Activated naive CD8-positive, alpha-beta T cell treated with anti-CD3 and anti-CD28 coated beads for 36 hours (primary cell): Measurements from ENCODE around the gene PPM1G. TPM values are rescaled to one million over a fixed set of nuclear protein-coding genes. Genes with fewer than 3 reads are reported as not detected.

Source experiments
- DNase-seq: peaks from one replicate; pipeline ENCODE4 v3.0.0; 2021
- H3K27ac Mint-ChIP-seq: one replicate; pipeline ENCODE4 v1.8.0; 2022; ENCODE audit warnings: mild to moderate bottlenecking, moderate library complexity, mixed read lengths
- H3K27me3 Mint-ChIP-seq: one replicate; pipeline ENCODE4 v1.8.0; 2022; ENCODE audit warnings: mild to moderate bottlenecking, mixed read lengths
- H3K36me3 Mint-ChIP-seq: one replicate; pipeline ENCODE4 v1.8.0; 2021; ENCODE audit warnings: mild to moderate bottlenecking, mixed read lengths
- H3K4me1 Mint-ChIP-seq: one replicate; pipeline ENCODE4 v1.8.0; 2021; ENCODE audit warnings: mixed read lengths
- H3K4me3 Mint-ChIP-seq: one replicate; pipeline ENCODE4 v1.8.0; 2022; ENCODE audit warnings: mild to moderate bottlenecking, moderate library complexity, mixed read lengths
- H3K9me3 Mint-ChIP-seq: one replicate; pipeline ENCODE4 v1.8.0; 2022; ENCODE audit warnings: mixed read lengths
- total RNA-seq, 2 experiments: library from RNA; stranded (reverse); gene quantifications; one replicate each; pipeline ENCODE4 v1.2.3, GENCODE V29; 2021

The PPM1G gene
- total RNA-seq, 2 experiments from 2014 or later = 172 to 176 TPM

DNA sequence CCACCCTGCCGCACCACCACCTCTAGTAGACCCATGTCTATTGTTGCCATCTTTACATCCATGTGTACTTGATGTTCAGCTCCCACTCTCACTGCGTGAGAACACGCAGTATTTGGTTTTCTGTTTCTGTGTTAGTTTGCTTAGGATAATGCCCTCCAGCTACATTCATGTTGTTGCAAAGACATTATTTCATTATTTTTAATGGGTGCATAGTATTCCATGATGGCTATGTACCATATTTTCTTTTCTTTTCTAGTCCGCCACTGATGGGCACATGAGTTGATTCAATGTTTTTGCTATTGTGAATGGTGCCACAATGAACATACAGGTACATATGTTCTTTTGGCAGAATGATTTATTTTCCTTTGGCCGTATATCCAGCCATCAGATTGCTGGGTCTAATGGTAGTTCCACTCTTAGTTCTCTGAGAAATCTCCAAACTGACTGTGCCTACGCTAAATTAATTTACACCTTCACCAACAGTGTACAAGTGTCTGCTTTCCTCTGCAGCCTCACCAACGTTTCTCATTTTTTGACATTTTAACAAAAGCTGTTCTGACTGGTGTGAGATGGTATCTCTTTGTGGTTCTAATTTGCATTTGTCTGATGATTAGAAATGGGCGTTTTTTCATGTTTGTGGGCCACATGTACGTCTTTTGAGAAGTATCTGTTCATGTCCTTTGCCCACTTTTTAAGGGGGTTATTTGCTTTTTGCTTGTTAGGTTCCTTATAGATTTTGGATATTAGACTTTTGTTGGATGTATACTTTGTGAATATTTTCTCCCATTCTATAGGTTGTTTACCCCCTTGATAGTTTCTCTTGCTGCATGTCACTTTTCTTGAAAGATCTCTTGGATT is 18.3 kb downstream of the PPM1G start:
- H3K4me3 Mint-ChIP-seq = no peak overlapping the region
- H3K27ac Mint-ChIP-seq = no peak overlapping the region
- peaks cover 22% of the 10 kb centered on the region for H3K36me3 Mint-ChIP-seq
- no peaks in the 10 kb centered on the region for H3K27me3 Mint-ChIP-seq
- H3K9me3 Mint-ChIP-seq = no peaks in the 10 kb centered on the region
- DNase-seq = no peak
- peaks cover 13% of the 10 kb centered on the region for H3K4me1 Mint-ChIP-seq

- peaks cover 42% of the 10 kb centered on the region for H3K36me3 Mint-ChIP-seq
- no peaks in the 10 kb centered on the region for H3K27me3 Mint-ChIP-seq
- H3K4me1 Mint-ChIP-seq = peaks cover 32% of the 10 kb centered on the region
- H3K9me3 Mint-ChIP-seq = no peaks in the 10 kb centered on the region
- H3K27ac Mint-ChIP-seq = peak overlapping the region; percentile 97
- peak overlapping the region; percentile 91 for H3K4me3 Mint-ChIP-seq
- no peak for DNase-seq
Measured at GRCh38 chr2:27381577-27382181, 27.7 kb downstream of the PPM1G start.

GRCh38 chr2:27380626-27381545 is 28.5 kb downstream of the PPM1G start, which contains the start of gene ZNF513:
Gene ZNF513, minus strand, starts transcription at chr2:27380734. Its CDS starts 208 bp downstream, at chr2:27380526.
- peak; percentile 89 for DNase-seq
- Mint-ChIP-seq H3K4me3 (peak within 1 kb of the TSS; percentile 91), H3K36me3 (peaks cover 42% of the 10 kb centered on the region), H3K9me3 (no peaks in the 10 kb centered on the region), H3K27me3 (no peaks in the 10 kb centered on the region), H3K4me1 (peaks cover 32% of the 10 kb centered on the region), H3K27ac (peak within 1 kb of the TSS; percentile 97)

GRCh38 chr2:27379836-27380625 is 29.4 kb downstream of the PPM1G start:
- Mint-ChIP-seq H3K9me3 (no peaks in the 10 kb centered on the region), H3K36me3 (peaks cover 35% of the 10 kb centered on the region), H3K4me1 (peaks cover 32% of the 10 kb centered on the region), H3K27ac (peak overlapping the region; percentile 94), H3K4me3 (peak overlapping the region; percentile 91), H3K27me3 (no peaks in the 10 kb centered on the region)
- no peak for DNase-seq

DNA sequence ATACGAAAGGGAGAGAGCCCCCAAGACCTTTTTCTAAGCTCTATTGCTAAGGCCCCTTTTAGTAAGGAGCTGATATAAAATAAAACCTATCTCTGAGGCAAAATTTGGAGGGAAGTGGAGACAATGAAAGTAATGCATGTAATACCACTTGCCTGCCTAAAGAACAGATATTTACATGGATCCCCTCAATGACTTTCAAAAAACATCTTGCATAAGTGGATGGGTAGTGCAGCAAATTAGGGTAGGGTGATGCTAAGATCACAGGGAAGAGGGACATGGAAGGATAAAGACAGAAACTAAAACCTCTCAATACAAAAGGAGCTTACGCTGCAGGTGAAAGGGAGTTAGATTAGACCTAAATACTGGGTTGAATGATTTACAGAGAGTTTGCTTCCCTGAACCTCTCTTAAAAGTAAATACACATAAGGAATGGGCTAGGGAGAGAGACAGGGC is 30.0 kb downstream of the PPM1G start:
- H3K4me3 Mint-ChIP-seq = peak overlapping the region; percentile 91
- no peak for DNase-seq
- H3K27ac Mint-ChIP-seq = peak overlapping the region; percentile 94
- peaks cover 30% of the 10 kb centered on the region for H3K4me1 Mint-ChIP-seq
- H3K36me3 Mint-ChIP-seq = peaks cover 37% of the 10 kb centered on the region
- H3K9me3 Mint-ChIP-seq = no peaks in the 10 kb centered on the region
- H3K27me3 Mint-ChIP-seq = no peaks in the 10 kb centered on the region

DNA sequence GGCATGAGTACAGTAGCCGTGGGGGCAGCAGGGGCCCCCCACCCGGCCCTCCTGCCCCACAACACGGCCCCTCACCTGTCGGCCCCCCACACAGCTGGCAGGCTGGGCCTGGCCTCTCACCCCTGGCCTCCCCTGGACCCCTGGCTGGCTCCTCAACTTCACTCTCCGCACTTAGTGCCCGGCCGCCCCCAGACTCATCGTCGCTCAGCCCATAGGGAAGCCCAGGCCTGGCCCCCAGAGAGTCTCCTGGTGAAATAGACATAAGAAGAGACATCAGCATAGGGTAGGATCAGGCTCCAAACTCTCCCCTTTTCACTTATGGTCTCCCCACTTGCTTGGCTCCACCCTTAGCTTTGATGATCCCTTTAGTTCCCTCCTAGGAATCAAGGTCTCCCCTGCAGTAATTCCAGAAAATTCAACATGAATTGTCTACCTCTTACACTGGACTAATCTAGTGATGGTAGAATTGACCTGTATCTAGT is 30.5 kb downstream of the PPM1G start:
- Mint-ChIP-seq H3K4me3 (peak overlapping the region; percentile 91), H3K36me3 (peaks cover 36% of the 10 kb centered on the region), H3K27me3 (no peaks in the 10 kb centered on the region), H3K27ac (peak overlapping the region; percentile 94), H3K9me3 (no peaks in the 10 kb centered on the region), H3K4me1 (peaks cover 31% of the 10 kb centered on the region)
- no peak for DNase-seq

GRCh38 chr2:27378096-27378808 is 31.1 kb downstream of the PPM1G start:
- Mint-ChIP-seq H3K27me3 (no peaks in the 10 kb centered on the region), H3K4me3 (no peak overlapping the region), H3K27ac (peak overlapping the region; percentile 42), H3K36me3 (peaks cover 40% of the 10 kb centered on the region), H3K9me3 (no peaks in the 10 kb centered on the region), H3K4me1 (peaks cover 31% of the 10 kb centered on the region)
- DNase-seq = no peak

- H3K36me3 Mint-ChIP-seq = peaks cover 44% of the 10 kb centered on the region
- H3K4me3 Mint-ChIP-seq = no peak overlapping the region
- H3K27me3 Mint-ChIP-seq = no peaks in the 10 kb centered on the region
- H3K27ac Mint-ChIP-seq = no peak overlapping the region
- H3K9me3 Mint-ChIP-seq = no peaks in the 10 kb centered on the region
- peaks cover 36% of the 10 kb centered on the region for H3K4me1 Mint-ChIP-seq
- DNase-seq = no peak
Measured at GRCh38 chr2:27377618-27378095, 31.7 kb downstream of the PPM1G start.

GRCh38 chr2:27376866-27377617 is 32.3 kb downstream of the PPM1G start:
- no peaks in the 10 kb centered on the region for H3K27me3 Mint-ChIP-seq
- peaks cover 45% of the 10 kb centered on the region for H3K36me3 Mint-ChIP-seq
- no peak for DNase-seq
- H3K4me3 Mint-ChIP-seq = no peak overlapping the region
- no peaks in the 10 kb centered on the region for H3K9me3 Mint-ChIP-seq
- peaks cover 41% of the 10 kb centered on the region for H3K4me1 Mint-ChIP-seq
- H3K27ac Mint-ChIP-seq = peak overlapping the region; percentile 31

- no peak for DNase-seq
- no peak overlapping the region for H3K4me3 Mint-ChIP-seq
- H3K9me3 Mint-ChIP-seq = no peaks in the 10 kb centered on the region
- no peaks in the 10 kb centered on the region for H3K27me3 Mint-ChIP-seq
- no peak overlapping the region for H3K27ac Mint-ChIP-seq
- peaks cover 44% of the 10 kb centered on the region for H3K36me3 Mint-ChIP-seq
- peaks cover 41% of the 10 kb centered on the region for H3K4me1 Mint-ChIP-seq
Measured at GRCh38 chr2:27376151-27376865, 33.1 kb downstream of the PPM1G start.

DNA sequence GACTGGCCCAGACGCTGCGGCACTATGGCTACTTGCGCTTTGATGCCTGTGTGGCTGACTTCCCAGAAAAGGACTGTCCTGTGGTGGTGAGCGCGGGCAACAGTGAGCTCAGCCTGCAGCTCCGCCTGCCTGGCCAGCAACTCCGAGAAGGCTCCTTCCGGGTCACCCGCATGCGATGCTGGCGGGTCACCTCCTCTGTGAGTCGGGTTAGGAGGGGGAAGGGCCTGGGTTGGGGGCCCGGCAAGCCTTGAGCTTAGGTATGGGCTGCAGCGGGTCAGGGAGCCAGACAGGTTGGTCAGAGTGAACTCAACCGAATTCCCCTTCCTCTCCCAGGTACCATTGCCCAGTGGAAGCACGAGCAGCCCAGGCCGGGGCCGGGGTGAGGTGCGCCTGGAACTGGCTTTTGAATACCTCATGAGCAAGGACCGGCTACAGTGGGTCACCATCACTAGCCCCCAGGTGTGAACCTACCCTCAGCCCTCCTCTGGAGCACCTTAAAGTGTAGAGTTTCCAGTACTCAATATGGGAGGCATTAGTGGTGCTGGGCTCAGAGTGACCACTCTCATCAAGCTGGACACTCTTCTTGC is 33.8 kb downstream of the PPM1G start:
- H3K36me3 Mint-ChIP-seq = peaks cover 40% of the 10 kb centered on the region

GRCh38 chr2:27373567-27373966 is 35.8 kb downstream of the PPM1G start:
- no peak overlapping the region for H3K4me3 Mint-ChIP-seq
- H3K9me3 Mint-ChIP-seq = no peaks in the 10 kb centered on the region
- H3K27ac Mint-ChIP-seq = peak overlapping the region; percentile 52
- H3K36me3 Mint-ChIP-seq = peaks cover 36% of the 10 kb centered on the region
- no peaks in the 10 kb centered on the region for H3K27me3 Mint-ChIP-seq
- no peak for DNase-seq
- H3K4me1 Mint-ChIP-seq = peaks cover 26% of the 10 kb centered on the region

More for the DNA sequence above, 33.8 kb downstream of the PPM1G start:
- H3K4me3 Mint-ChIP-seq = no peak overlapping the region
- no peaks in the 10 kb centered on the region for H3K9me3 Mint-ChIP-seq
- DNase-seq = no peak
- peaks cover 34% of the 10 kb centered on the region for H3K4me1 Mint-ChIP-seq
- no peak overlapping the region for H3K27ac Mint-ChIP-seq
- H3K27me3 Mint-ChIP-seq = no peaks in the 10 kb centered on the region
